ENCODE measurements around the gene KCNJ12. TPM values are rescaled to one million over a fixed set of nuclear protein-coding genes. Genes with fewer than 3 reads are reported as not detected.

KCNJ12 gene
- total RNA-seq, 1 donor from 2014 or later, result 14.6 TPM

GRCh38 chr17:21463779-21464407, 87.7 kb downstream of the KCNJ12 start:
- DNase-seq (ENCODE audit: low read depth), result no peak

- DNase-seq (ENCODE audit: low read depth), result no peak
These were observed 88.5 kb downstream of the KCNJ12 start for GRCh38 chr17:21464611-21465021.

DNA sequence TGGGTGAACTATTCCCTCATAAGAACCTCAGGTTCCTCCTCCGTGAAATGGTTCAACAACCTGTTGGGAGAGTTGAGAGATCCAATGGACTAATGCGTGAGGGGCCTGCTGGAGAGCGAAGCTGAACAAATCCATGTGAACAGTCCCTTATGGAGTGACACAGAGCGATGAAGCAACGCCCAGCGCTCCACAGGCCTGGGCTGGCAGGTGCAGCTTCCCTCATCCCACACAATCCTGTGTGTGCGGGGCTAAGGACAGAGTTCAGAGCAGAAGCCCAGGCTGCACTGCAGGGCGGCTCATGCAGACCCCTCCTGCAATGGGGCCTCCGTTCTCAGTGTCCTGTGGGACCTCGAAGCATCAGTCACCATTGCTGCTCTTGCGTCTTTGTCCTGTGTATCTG, 90.4 kb downstream of the KCNJ12 start:
- DNase-seq (ENCODE audit: low read depth), result no peak

DNA sequence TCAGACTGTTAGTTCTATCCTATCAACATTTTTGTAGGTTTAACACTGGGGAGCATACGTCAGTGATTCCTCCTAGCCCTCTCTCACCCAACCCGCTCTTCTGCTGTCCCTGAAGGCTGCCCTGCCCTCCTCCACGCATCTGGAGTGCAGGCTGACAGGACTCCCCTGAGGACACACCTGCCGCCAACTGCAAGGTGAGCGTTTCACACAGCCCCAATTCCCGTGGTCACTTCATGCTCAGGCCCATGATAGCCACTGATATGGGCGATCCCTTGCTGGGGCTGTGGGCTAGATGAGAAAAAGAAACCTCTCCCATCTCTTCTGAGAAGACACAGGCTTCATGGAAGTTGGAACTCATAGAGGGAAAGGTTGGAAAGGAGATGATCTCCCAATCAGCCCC, 91.0 kb downstream of the KCNJ12 start:
- DNase-seq (ENCODE audit: low read depth), result no peak

GRCh38 chr17:21467739-21468490, 91.8 kb downstream of the KCNJ12 start:
- DNase-seq (ENCODE audit: low read depth), result no peak

Other genes starting within 250 kb of the KCNJ12 start
- gene DHRS7B, start 249.4 kb upstream of the KCNJ12 start, total RNA-seq, result 22.0 and 38.3 TPM in 2 replicates
- 26.3 and 44.3 TPM in 2 replicates for gene TMEM11, start 162.2 kb upstream of the KCNJ12 start, total RNA-seq
- gene NATD1, start 122.9 kb upstream of the KCNJ12 start, total RNA-seq, result 24.9 and 25.8 TPM in 2 replicates
- gene MAP2K3, start 91.6 kb upstream of the KCNJ12 start, total RNA-seq, result 23.2 and 25.8 TPM in 2 replicates